ENCODE results near the gene SENP8. TPM values are rescaled to one million over a fixed set of nuclear protein-coding genes. Genes with fewer than 3 reads are reported as not detected.

The SENP8 gene
- total and polyA plus RNA-seq, 2 of the 13 experiments (the other 11 are each of a cell fraction or from before 2014, with no cell fraction given) = 2.7 to 3.0 TPM

DNA sequence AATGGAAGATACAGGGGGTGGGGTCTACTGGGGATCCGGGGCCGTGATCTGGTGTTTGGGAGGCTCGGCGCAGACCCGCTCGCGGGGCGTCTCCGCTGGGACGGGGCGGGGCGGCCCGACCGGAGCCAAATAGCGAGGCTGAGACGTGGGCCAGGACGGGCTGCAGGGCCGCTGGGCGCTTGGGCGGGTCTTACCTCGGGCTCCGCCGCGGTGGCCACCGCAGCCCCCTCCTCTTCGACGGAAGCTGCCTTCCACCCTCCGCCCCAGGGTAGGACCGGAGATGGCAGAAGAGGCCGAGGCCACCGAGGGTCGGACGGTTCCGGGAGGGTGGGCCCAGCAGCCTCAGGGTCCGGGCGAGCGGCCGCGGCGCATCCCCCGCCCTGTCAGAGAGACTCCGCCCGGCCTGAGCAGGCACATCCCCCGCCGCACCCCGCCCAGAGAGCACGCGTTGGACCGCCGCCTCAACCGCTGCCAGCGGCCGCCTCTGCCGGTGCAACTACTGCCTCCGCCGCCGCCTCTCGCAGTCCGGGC, 652 bp upstream of the SENP8 start (continued):
- TF ChIP-seq ZBTB38 (CRISPR knock-in tag; IDR thresholded peaks at IDR 0.05) = no peak
- TF ChIP-seq ZNF329 (CRISPR knock-in tag; IDR thresholded peaks at IDR 0.05; ENCODE audit: low read depth) = no peak
- no peak; the same call in 1 of the 2 replicates for TF ChIP-seq CBFB (CRISPR knock-in tag; IDR thresholded peaks at IDR 0.05)
- no peak for TF ChIP-seq HCFC1 (IDR thresholded peaks at IDR 0.05; ENCODE audit: low read depth, low read length)
- no peak for TF ChIP-seq NFKBIZ (CRISPR knock-in tag; IDR thresholded peaks at IDR 0.05)
- TF ChIP-seq ZC3H13 (CRISPR knock-in tag; IDR thresholded peaks at IDR 0.05) = no peak
- peak; percentile 60; the same call in 1 of the 2 replicates for TF ChIP-seq ZNF768 (CRISPR knock-in tag; IDR thresholded peaks at IDR 0.05)
- no peak for TF ChIP-seq ZFP1 (CRISPR knock-in tag; IDR thresholded peaks at IDR 0.05)
- TF ChIP-seq, protein P1, sequence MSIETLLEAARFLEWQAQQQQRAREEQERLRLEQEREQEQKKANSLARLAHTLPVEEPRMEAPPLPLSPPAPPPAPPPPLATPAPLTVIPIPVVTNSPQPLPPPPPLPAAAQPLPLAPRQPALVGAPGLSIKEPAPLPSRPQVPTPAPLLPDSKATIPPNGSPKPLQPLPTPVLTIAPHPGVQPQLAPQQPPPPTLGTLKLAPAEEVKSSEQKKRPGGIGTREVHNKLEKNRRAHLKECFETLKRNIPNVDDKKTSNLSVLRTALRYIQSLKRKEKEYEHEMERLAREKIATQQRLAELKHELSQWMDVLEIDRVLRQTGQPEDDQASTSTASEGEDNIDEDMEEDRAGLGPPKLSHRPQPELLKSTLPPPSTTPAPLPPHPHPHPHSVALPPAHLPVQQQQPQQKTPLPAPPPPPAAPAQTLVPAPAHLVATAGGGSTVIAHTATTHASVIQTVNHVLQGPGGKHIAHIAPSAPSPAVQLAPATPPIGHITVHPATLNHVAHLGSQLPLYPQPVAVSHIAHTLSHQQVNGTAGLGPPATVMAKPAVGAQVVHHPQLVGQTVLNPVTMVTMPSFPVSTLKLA (IDR thresholded peaks at IDR 0.05) = no peak
- TF ChIP-seq IRF2 (CRISPR knock-in tag; IDR thresholded peaks at IDR 0.05) = no peak
- TF ChIP-seq ZNF260 (CRISPR knock-in tag; IDR thresholded peaks at IDR 0.05; ENCODE audit: borderline replicate concordance, low read depth) = no peak
- peak; percentile 11; the same call in 1 of the 2 replicates for TF ChIP-seq ZNF746 (CRISPR knock-in tag; IDR thresholded peaks at IDR 0.05)
- TF ChIP-seq NR2C2 (CRISPR knock-in tag; IDR thresholded peaks at IDR 0.05; ENCODE audit: borderline replicate concordance) = no peak
- no peak for TF ChIP-seq ZNF34 (CRISPR knock-in tag; IDR thresholded peaks at IDR 0.05; ENCODE audit: borderline replicate concordance)
- no peak for TF ChIP-seq ZNF224 (CRISPR knock-in tag; IDR thresholded peaks at IDR 0.05)
- TF ChIP-seq TEAD2 (CRISPR knock-in tag; IDR thresholded peaks at IDR 0.05) = no peak
- TF ChIP-seq ARNT (IDR thresholded peaks at IDR 0.05) = no peak
- TF ChIP-seq ZNF790 (CRISPR knock-in tag; IDR thresholded peaks at IDR 0.05; ENCODE audit: borderline replicate concordance) = no peak
- 0 out of 2 replicates have a peak, but pooled peaks have one; percentile 46 for TF ChIP-seq TBX2 (CRISPR knock-in tag; IDR thresholded peaks at IDR 0.05; ENCODE audit: borderline replicate concordance)
- no peak for TF ChIP-seq ZNF354B (CRISPR knock-in tag; IDR thresholded peaks at IDR 0.05)
- TF ChIP-seq, protein P2, sequence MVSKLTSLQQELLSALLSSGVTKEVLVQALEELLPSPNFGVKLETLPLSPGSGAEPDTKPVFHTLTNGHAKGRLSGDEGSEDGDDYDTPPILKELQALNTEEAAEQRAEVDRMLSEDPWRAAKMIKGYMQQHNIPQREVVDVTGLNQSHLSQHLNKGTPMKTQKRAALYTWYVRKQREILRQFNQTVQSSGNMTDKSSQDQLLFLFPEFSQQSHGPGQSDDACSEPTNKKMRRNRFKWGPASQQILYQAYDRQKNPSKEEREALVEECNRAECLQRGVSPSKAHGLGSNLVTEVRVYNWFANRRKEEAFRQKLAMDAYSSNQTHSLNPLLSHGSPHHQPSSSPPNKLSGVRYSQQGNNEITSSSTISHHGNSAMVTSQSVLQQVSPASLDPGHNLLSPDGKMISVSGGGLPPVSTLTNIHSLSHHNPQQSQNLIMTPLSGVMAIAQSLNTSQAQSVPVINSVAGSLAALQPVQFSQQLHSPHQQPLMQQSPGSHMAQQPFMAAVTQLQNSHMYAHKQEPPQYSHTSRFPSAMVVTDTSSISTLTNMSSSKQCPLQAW (CRISPR knock-in tag; IDR thresholded peaks at IDR 0.05) = no peak
- no peak for TF ChIP-seq MAF1 (CRISPR knock-in tag; IDR thresholded peaks at IDR 0.05; ENCODE audit: borderline replicate concordance)
- TF ChIP-seq, protein P3, sequence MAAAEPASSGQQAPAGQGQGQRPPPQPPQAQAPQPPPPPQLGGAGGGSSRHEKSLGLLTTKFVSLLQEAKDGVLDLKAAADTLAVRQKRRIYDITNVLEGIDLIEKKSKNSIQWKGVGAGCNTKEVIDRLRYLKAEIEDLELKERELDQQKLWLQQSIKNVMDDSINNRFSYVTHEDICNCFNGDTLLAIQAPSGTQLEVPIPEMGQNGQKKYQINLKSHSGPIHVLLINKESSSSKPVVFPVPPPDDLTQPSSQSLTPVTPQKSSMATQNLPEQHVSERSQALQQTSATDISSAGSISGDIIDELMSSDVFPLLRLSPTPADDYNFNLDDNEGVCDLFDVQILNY (CRISPR knock-in tag; conservative IDR thresholded peaks at IDR 0.05) = no peak; the same call in 1 of the 2 replicates
- peak; percentile 45; the same call in 1 of the 2 replicates for TF ChIP-seq MTF2 (CRISPR knock-in tag; IDR thresholded peaks at IDR 0.05; ENCODE audit: borderline replicate concordance)
- TF ChIP-seq, protein P4, sequence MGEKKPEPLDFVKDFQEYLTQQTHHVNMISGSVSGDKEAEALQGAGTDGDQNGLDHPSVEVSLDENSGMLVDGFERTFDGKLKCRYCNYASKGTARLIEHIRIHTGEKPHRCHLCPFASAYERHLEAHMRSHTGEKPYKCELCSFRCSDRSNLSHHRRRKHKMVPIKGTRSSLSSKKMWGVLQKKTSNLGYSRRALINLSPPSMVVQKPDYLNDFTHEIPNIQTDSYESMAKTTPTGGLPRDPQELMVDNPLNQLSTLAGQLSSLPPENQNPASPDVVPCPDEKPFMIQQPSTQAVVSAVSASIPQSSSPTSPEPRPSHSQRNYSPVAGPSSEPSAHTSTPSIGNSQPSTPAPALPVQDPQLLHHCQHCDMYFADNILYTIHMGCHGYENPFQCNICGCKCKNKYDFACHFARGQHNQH (CRISPR knock-in tag; IDR thresholded peaks at IDR 0.05) = peak; percentile 22; the same call in 1 of the 2 replicates
- TF ChIP-seq SRSF9 (IDR thresholded peaks at IDR 0.05; ENCODE audit: borderline replicate concordance, insufficient read depth, low read depth, low read length, poor library complexity, severe bottlenecking) = no peak
- TF ChIP-seq ZNF441 (CRISPR knock-in tag; IDR thresholded peaks at IDR 0.05; ENCODE audit: borderline replicate concordance) = no peak

Measured in HepG2 (cell line).